ENCODE measurements around the gene OSBPL10. TPM values are rescaled to one million over a fixed set of nuclear protein-coding genes. Genes with fewer than 3 reads are reported as not detected.

OSBPL10 gene
- total RNA-seq, 1 donor from 2014 or later: 3.8 TPM

DNA sequence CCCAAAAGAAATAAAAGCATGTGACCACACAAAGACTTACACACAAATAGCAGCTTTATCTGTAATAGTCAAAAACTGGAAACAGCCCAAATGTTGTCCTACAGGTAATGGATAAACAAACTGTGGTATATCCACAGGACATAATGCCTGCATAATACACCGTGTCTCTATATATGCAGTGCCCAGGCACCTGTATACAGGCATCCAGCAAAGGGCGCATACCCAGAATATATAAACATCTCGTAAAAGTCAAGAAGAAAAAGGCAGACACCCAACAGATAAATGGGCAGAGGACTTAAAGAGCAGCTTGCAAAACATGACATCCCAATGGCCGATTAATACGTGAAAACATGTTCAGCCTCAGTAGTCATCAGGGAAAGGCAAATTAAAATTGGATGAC lies 7.2 kb downstream of the OSBPL10 start:
- H3K4me3 Mint-ChIP-seq (ENCODE audit: unreplicated experiment): no peak overlapping the region
- no peak overlapping the region for H3K27ac Mint-ChIP-seq (ENCODE audit: unreplicated experiment)
- H3K36me3 Mint-ChIP-seq (ENCODE audit: unreplicated experiment): no peaks in the 10 kb centered on the region
- no peaks in the 10 kb centered on the region for H3K9me3 Mint-ChIP-seq (ENCODE audit: unreplicated experiment)
- no peak for DNase-seq
- H3K4me1 Mint-ChIP-seq (ENCODE audit: low read depth, unreplicated experiment): no peaks in the 10 kb centered on the region
- TF ChIP-seq, protein P1, sequence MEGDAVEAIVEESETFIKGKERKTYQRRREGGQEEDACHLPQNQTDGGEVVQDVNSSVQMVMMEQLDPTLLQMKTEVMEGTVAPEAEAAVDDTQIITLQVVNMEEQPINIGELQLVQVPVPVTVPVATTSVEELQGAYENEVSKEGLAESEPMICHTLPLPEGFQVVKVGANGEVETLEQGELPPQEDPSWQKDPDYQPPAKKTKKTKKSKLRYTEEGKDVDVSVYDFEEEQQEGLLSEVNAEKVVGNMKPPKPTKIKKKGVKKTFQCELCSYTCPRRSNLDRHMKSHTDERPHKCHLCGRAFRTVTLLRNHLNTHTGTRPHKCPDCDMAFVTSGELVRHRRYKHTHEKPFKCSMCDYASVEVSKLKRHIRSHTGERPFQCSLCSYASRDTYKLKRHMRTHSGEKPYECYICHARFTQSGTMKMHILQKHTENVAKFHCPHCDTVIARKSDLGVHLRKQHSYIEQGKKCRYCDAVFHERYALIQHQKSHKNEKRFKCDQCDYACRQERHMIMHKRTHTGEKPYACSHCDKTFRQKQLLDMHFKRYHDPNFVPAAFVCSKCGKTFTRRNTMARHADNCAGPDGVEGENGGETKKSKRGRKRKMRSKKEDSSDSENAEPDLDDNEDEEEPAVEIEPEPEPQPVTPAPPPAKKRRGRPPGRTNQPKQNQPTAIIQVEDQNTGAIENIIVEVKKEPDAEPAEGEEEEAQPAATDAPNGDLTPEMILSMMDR (IDR thresholded peaks at IDR 0.05; ENCODE audit: partially characterized antibody, unreplicated experiment): no peak
- peaks cover 4% of the 10 kb centered on the region for H3K27me3 Mint-ChIP-seq (ENCODE audit: unreplicated experiment)

DNA sequence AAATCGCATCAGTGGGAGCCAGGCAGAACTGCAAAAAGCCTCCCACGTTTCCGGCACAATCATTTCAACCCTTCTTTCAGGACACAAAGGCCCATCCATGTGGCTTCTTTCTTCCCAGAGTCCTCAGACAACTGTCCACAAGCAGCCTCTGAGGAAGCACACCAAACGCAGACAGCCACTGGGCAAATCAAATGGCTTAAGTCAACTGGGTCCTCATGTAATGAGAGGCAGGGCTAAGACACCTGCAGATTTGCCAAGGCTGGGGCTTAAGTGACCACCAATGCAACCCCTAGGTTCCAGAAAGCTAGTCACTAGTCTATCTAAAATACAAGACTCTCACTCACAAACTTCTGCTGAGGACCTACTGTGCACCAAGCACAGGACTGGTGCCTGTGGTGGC lies 8.0 kb downstream of the OSBPL10 start:
- Mint-ChIP-seq H3K36me3 (ENCODE audit: unreplicated experiment) (no peaks in the 10 kb centered on the region), H3K27ac (ENCODE audit: unreplicated experiment) (no peak overlapping the region), H3K27me3 (ENCODE audit: unreplicated experiment) (peaks cover 4% of the 10 kb centered on the region), H3K4me3 (ENCODE audit: unreplicated experiment) (no peak overlapping the region), H3K4me1 (ENCODE audit: low read depth, unreplicated experiment) (no peaks in the 10 kb centered on the region), H3K9me3 (ENCODE audit: unreplicated experiment) (no peaks in the 10 kb centered on the region)
- TF ChIP-seq, protein P1 (IDR thresholded peaks at IDR 0.05; ENCODE audit: partially characterized antibody, unreplicated experiment): no peak
- no peak for DNase-seq

DNA sequence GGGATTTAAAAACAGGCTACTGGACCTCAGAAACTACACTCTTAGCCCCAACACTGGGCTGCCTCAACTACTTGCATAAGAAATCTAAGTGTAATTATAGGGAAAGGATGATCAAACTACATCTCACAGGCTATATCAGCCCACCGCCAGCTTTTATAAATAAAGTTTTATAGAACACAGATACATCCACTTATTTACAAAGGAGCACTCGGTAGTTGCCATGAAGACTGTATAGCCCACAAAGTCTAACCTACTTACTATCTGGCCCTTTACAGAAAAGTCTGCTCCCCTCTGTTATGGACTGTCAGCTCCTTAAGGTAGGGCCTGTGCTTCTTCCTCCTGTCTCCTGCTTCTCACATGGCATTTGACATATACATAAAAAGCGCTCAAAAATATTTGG lies 9.5 kb downstream of the OSBPL10 start:
- DNase-seq: no peak
- Mint-ChIP-seq H3K9me3 (ENCODE audit: unreplicated experiment) (no peaks in the 10 kb centered on the region), H3K4me3 (ENCODE audit: unreplicated experiment) (no peak overlapping the region), H3K27me3 (ENCODE audit: unreplicated experiment) (peaks cover 2% of the 10 kb centered on the region), H3K27ac (ENCODE audit: unreplicated experiment) (no peak overlapping the region), H3K4me1 (ENCODE audit: low read depth, unreplicated experiment) (no peaks in the 10 kb centered on the region), H3K36me3 (ENCODE audit: unreplicated experiment) (no peaks in the 10 kb centered on the region)
- TF ChIP-seq, protein P1 (IDR thresholded peaks at IDR 0.05; ENCODE audit: partially characterized antibody, unreplicated experiment): no peak

DNA sequence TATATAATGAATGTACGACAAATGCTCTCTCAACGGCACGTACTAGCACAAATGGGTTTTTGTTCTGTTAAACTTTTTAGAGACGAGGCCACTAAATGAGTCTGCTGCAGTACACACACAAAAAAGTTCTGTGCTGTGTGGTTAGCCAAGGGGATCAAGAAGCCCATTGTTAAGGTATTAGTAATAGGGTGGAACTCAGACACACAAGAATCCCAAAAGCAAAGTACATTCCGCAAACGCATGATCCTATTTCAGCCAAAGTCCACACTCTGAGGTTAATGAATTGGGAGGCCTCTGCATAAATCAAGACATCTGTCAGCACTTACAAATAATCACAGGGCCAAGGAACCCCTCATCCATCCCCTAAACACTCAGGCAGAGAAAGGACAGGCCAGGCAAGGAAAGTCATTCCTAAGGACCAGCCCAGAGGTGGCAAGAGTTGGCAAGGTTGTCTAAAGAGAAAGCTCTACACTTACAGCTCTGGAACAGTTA lies 12.1 kb downstream of the OSBPL10 start:
- no peaks in the 10 kb centered on the region for H3K36me3 Mint-ChIP-seq (ENCODE audit: unreplicated experiment)
- no peak for DNase-seq

DNA sequence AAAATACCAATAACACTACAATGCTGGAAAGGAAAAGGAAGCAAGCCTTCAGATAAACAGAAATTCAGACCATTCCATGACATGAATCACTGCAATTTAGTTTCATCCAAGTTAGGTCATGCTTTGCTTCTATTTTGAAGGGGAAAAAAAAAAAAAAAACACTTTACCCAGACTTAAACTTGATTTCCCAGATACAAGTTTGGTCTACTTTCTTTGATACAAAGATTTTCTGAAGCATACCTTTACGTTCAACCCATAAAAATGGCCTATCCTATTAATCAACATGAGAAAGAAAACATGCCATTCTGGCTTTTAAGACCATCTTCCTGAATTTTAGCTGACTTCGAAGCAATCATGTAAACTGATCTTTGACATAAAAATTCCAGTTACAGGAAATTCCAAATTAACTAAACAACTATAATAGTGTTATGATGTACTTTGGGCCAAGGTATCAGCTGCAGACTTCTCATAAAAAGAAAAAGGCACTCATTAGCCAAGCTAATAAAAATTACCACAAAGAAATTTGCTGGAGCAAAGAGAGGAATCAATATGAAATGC lies 12.6 kb downstream of the OSBPL10 start:
- no peak overlapping the region for H3K4me3 Mint-ChIP-seq (ENCODE audit: unreplicated experiment)
- no peaks in the 10 kb centered on the region for H3K27me3 Mint-ChIP-seq (ENCODE audit: unreplicated experiment)
- no peak overlapping the region for H3K27ac Mint-ChIP-seq (ENCODE audit: unreplicated experiment)
- H3K4me1 Mint-ChIP-seq (ENCODE audit: low read depth, unreplicated experiment): no peaks in the 10 kb centered on the region
- TF ChIP-seq, protein P1 (IDR thresholded peaks at IDR 0.05; ENCODE audit: partially characterized antibody, unreplicated experiment): no peak
- no peak for DNase-seq
- H3K9me3 Mint-ChIP-seq (ENCODE audit: unreplicated experiment): no peaks in the 10 kb centered on the region
- H3K36me3 Mint-ChIP-seq (ENCODE audit: unreplicated experiment): no peaks in the 10 kb centered on the region

More for the DNA sequence above, 12.1 kb downstream of the OSBPL10 start:
- Mint-ChIP-seq H3K27ac (ENCODE audit: unreplicated experiment) (no peak overlapping the region), H3K4me1 (ENCODE audit: low read depth, unreplicated experiment) (no peaks in the 10 kb centered on the region), H3K27me3 (ENCODE audit: unreplicated experiment) (no peaks in the 10 kb centered on the region), H3K4me3 (ENCODE audit: unreplicated experiment) (no peak overlapping the region), H3K9me3 (ENCODE audit: unreplicated experiment) (no peaks in the 10 kb centered on the region)
- TF ChIP-seq, protein P1 (IDR thresholded peaks at IDR 0.05; ENCODE audit: partially characterized antibody, unreplicated experiment): no peak

All from glutamatergic neuron (in vitro differentiated cells).